ENCODE results near the gene SCIN.

DNA sequence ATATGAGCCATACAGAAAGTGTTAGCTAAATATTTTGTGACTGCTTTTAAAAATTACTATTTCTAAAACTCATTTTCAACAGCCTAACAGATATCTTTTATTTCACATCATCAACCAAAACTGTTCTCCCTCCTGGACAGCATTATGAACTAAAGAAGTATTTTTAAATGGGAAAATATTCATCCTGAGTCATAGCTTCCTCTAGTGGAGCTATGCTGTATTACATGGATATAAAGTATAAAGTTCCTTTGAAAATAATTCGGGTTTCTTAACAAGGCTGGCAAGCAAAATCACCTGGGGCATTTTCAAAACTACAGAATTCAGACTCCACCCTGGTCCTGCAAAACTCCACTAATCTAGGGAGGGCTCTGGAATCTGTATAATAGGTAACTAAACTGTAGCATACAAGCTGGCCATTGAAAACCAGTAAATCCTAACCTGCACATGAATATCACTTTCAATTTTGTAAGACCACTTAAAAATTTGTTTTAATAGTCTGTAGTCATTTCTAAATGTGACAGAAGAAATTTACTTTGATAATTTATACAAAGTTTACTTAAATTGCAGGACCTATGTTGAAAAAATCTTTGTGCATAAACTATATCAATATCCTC lies 53.5 kb downstream of the SCIN start:
- TF ChIP-seq SP1 (IDR thresholded peaks at IDR 0.05) (no peak), FOXA1 (IDR thresholded peaks at IDR 0.05) (no peak), FOXM1 (IDR thresholded peaks at IDR 0.05; ENCODE audit: borderline replicate concordance) (no peak), BHLHE40 (IDR thresholded peaks at IDR 0.05; ENCODE audit: borderline replicate concordance) (no peak)

Data from HEK293T (cell line).